Liver (tissue), 9 donors: Measurements from ENCODE around the gene PPIC. TPM values are rescaled to one million over a fixed set of nuclear protein-coding genes. Genes with fewer than 3 reads are reported as not detected.

ENCODE experiments used
- DNase-seq: peaks from one replicate; pipeline ENCODE4 v3.0.0-alpha.2; 2017; ENCODE audit warnings: low spot score
- H3K27ac ChIP-seq, 2 donors: one replicate each; pipeline ENCODE4 v1.7.0; 2013; ENCODE audit warnings: inconsistent platforms in 2 of 2, low read length in 2 of 2, control low read depth in 1 of 2, low read depth in 1 of 2, mild to moderate bottlenecking in 1 of 2
- H3K27me3 ChIP-seq, 4 donors: one replicate each; pipeline versions ENCODE4 v1.6.1 to v1.7.0; 2013; ENCODE audit warnings: low read length in 3 of 4, inconsistent platforms in 1 of 4, mild to moderate bottlenecking in 1 of 4, moderate library complexity in 1 of 4; ENCODE audit not compliant: control insufficient read depth in 4 of 4, insufficient read depth in 4 of 4
- H3K36me3 ChIP-seq, 4 donors: one replicate each; pipeline versions ENCODE4 v1.6.1 to v1.7.0; 2013; ENCODE audit warnings: low read length in 3 of 4, mild to moderate bottlenecking in 3 of 4, low read depth in 1 of 4, moderate library complexity in 1 of 4; ENCODE audit not compliant: control insufficient read depth in 4 of 4, insufficient read depth in 3 of 4
- H3K4me1 ChIP-seq, 4 donors: one replicate each; pipeline versions ENCODE4 v1.6.1 to v1.7.0; 2013; ENCODE audit warnings: low read length in 3 of 4, mild to moderate bottlenecking in 3 of 4, moderate library complexity in 1 of 4; ENCODE audit not compliant: control insufficient read depth in 4 of 4, insufficient read depth in 4 of 4
- H3K4me3 ChIP-seq, 3 donors: one replicate each; pipeline versions ENCODE4 v1.6.1 to v1.7.0; 2013; ENCODE audit warnings: low read length in 3 of 3, control low read depth in 1 of 3, low read depth in 1 of 3, mild to moderate bottlenecking in 1 of 3
- H3K9ac ChIP-seq, 2 donors: one replicate each; pipeline ENCODE4 v1.7.0; 2013; ENCODE audit warnings: low read length in 2 of 2, mild to moderate bottlenecking in 2 of 2, moderate library complexity in 2 of 2, control low read depth in 1 of 2, low read depth in 1 of 2
- H3K9me3 ChIP-seq, 4 donors: one replicate each; pipeline versions ENCODE4 v1.6.1 to v1.7.0; 2013; ENCODE audit warnings: low read length in 3 of 4; ENCODE audit not compliant: control insufficient read depth in 4 of 4
- ATF3 ChIP-seq: IDR thresholded peaks from 2 replicates; pipeline ENCODE4 v1.6.1; 2016; ENCODE audit warnings: antibody characterized with exemption
- CTCF ChIP-seq: fragments of 150-350 bp; IDR thresholded peaks from 2 replicates; pipeline ENCODE4 v1.5.1; 2017; ENCODE audit warnings: improper control_type of control experiment, low read depth, low read length; ENCODE audit not compliant: missing input control
- EGR1 ChIP-seq, 2 donors: IDR thresholded peaks; 2 replicates each; pipeline ENCODE4 v1.6.1; 2016 to 2018; ENCODE audit warnings: antibody characterized with exemption in 2 of 2, low read depth in 2 of 2
- FOXA1 ChIP-seq: IDR thresholded peaks from 2 replicates; pipeline ENCODE4 v1.6.1; 2016; ENCODE audit warnings: antibody characterized with exemption
- FOXA2 ChIP-seq: IDR thresholded peaks from 2 replicates; pipeline ENCODE4 v1.6.1; 2016; ENCODE audit warnings: antibody characterized with exemption
- GABPA ChIP-seq, 2 donors: IDR thresholded peaks in 1 of 2; conservative IDR thresholded peaks in 1 of 2; 2 replicates each; pipeline ENCODE4 v1.6.1; 2016; ENCODE audit warnings: antibody characterized with exemption in 2 of 2, mild to moderate bottlenecking in 1 of 2, moderate library complexity in 1 of 2
- HNF4A ChIP-seq, 2 donors: conservative IDR thresholded peaks; 2 replicates each; pipeline ENCODE4 v1.6.1; 2016; ENCODE audit warnings: antibody characterized with exemption in 2 of 2, mild to moderate bottlenecking in 2 of 2
- HNF4G ChIP-seq: IDR thresholded peaks from 2 replicates; pipeline ENCODE4 v1.6.1; 2016; ENCODE audit warnings: antibody characterized with exemption
- JUND ChIP-seq, 2 donors: IDR thresholded peaks; 2 replicates each; pipeline ENCODE4 v1.6.1; 2016; ENCODE audit warnings: antibody characterized with exemption in 2 of 2
- MAX ChIP-seq: IDR thresholded peaks from 2 replicates; pipeline ENCODE4 v1.6.1; 2016; ENCODE audit warnings: antibody characterized with exemption
- NR2F2 ChIP-seq: IDR thresholded peaks from 2 replicates; pipeline ENCODE4 v1.6.1; 2016; ENCODE audit warnings: antibody characterized with exemption
- RAD21 ChIP-seq, 2 donors: IDR thresholded peaks; 2 replicates each; pipeline ENCODE4 v1.6.1; 2016; ENCODE audit warnings: antibody characterized with exemption in 2 of 2, mild to moderate bottlenecking in 2 of 2
- REST ChIP-seq: IDR thresholded peaks from 2 replicates; pipeline ENCODE4 v1.6.1; 2016; ENCODE audit warnings: antibody characterized with exemption, mild to moderate bottlenecking
- RXRA ChIP-seq, 2 donors: IDR thresholded peaks; 2 replicates each; pipeline ENCODE4 v1.6.1; 2017 to 2018; ENCODE audit warnings: antibody characterized with exemption in 2 of 2, mild to moderate bottlenecking in 1 of 2
- SP1 ChIP-seq: IDR thresholded peaks from 2 replicates; pipeline ENCODE4 v1.6.1; 2018; ENCODE audit warnings: antibody characterized with exemption, mild to moderate bottlenecking
- TAF1 ChIP-seq: conservative IDR thresholded peaks from 2 replicates; pipeline ENCODE4 v1.6.1; 2016; ENCODE audit warnings: antibody characterized with exemption, mild to moderate bottlenecking
- YY1 ChIP-seq: IDR thresholded peaks from 2 replicates; pipeline ENCODE4 v1.6.1; 2016; ENCODE audit warnings: antibody characterized with exemption, mild to moderate bottlenecking
- ZBTB33 ChIP-seq: IDR thresholded peaks from 2 replicates; pipeline ENCODE4 v1.6.1; 2016; ENCODE audit warnings: antibody characterized with exemption
- WGBS: extraction: QIAGEN DNeasy Blood & Tissue Kit; methylation state at CpG from one replicate; pipeline ENCODE4 v1.1.7; 2013; 5-methylcytosine and 5-hydroxymethylcytosine counted together
- polyA plus RNA-seq, 2 donors: library from polyadenylated mRNA; stranded (reverse) in 1 of 2; unstranded in 1 of 2; fragments of 200-250 nt in 1 of 2; fragments of >200 nt in 1 of 2; fragmentation: Nextera tagmentation in 1 of 2; extraction: Ambion mirVana in 1 of 2; gene quantifications; one replicate each; pipeline versions ENCODE4 v1.2.1 to v1.2.3, GENCODE V29; 2013 to 2015
- total RNA-seq, 2 donors: library from RNA; depleted of rRNA; stranded (reverse); fragments of >200 nt; gene quantifications; one replicate each; pipeline ENCODE4 v1.2.3, GENCODE V29; 2014
- donor health status: healthy.
- donor health status: healthy.
- donor health status: healthy.
- donor health status: healthy.
- donor health status: healthy.

PPIC gene
- total and polyA plus RNA-seq, 4 donors, result 13.3 to 26.3 (median 17.3) TPM

GRCh38 chr5:122978068-122978467 lies 58.5 kb downstream of the PPIC start:
- H3K4me3 ChIP-seq, result no peak overlapping the region
- H3K9me3 ChIP-seq, result no peaks in the 10 kb centered on the region
- peak overlapping the region; percentile 48 to 83 for H3K9ac ChIP-seq
- 34% methylated on average over 2 of the region's 2 CpGs for WGBS
- H3K36me3 ChIP-seq, result no peaks in the 10 kb centered on the region
- peaks cover 9 to 53% (median 27%) of the 10 kb centered on the region in 4 donors for H3K4me1 ChIP-seq
- no peak for DNase-seq
- TF ChIP-seq RXRA (IDR thresholded peaks at IDR 0.05) (no peak), REST (peak; percentile 8), TAF1 (peak; percentile 90), RAD21 (IDR thresholded peaks at IDR 0.05) (no peak), ZBTB33 (no peak), NR2F2 (no peak), HNF4G (no peak), FOXA1 (no peak), JUND (IDR thresholded peaks at IDR 0.05) (no peak), FOXA2 (peak; percentile 36), YY1 (no peak), GABPA (IDR thresholded peaks at IDR 0.05 in 1 of 2, conservative IDR thresholded peaks at IDR 0.05 in 1 of 2) (no peak), EGR1 (IDR thresholded peaks at IDR 0.05; ENCODE audit: low read depth in 2 of 2) (peak in 1 of 2 donors; percentile 43), SP1 (peak; percentile 36), ATF3 (no peak), MAX (peak; percentile 64), CTCF (no peak), HNF4A (conservative IDR thresholded peaks at IDR 0.05) (no peak)
- H3K27ac ChIP-seq, result peak overlapping the region; percentile 77 to 92
- no peaks in the 10 kb centered on the region for H3K27me3 ChIP-seq
